ENCODE results near the gene EXOC3L1. TPM values are rescaled to one million over a fixed set of nuclear protein-coding genes. Genes with fewer than 3 reads are reported as not detected.

Gene EXOC3L1
- total and polyA plus RNA-seq, 2 of the 13 experiments (the other 11 are each of a cell fraction or from before 2014, with no cell fraction given) = 0.12 TPM; not detected in 1

DNA sequence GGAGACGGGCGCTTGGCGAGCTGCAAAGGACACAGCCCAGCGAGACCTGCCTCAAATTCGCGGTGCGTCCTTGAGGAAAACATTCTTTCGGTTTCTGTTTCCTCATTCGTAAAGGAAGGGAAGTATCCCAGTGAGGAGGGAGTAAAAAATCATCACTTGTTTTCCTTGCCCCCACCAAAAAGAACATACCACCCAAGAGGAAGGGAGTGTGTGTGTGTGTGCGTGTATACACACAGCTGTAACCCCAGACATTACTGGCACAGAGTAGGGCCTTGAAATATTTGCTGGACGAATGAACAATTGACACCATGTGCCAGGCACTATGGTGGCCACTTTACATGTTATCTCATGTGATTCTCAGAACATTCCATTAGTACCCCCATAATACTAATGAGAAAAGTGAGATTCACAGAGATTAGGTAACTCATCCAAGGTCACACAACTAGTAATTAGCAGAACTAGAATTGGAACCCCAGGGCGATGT lies 4.2 kb downstream of the EXOC3L1 start (continued):
- TF ChIP-seq, protein P1, sequence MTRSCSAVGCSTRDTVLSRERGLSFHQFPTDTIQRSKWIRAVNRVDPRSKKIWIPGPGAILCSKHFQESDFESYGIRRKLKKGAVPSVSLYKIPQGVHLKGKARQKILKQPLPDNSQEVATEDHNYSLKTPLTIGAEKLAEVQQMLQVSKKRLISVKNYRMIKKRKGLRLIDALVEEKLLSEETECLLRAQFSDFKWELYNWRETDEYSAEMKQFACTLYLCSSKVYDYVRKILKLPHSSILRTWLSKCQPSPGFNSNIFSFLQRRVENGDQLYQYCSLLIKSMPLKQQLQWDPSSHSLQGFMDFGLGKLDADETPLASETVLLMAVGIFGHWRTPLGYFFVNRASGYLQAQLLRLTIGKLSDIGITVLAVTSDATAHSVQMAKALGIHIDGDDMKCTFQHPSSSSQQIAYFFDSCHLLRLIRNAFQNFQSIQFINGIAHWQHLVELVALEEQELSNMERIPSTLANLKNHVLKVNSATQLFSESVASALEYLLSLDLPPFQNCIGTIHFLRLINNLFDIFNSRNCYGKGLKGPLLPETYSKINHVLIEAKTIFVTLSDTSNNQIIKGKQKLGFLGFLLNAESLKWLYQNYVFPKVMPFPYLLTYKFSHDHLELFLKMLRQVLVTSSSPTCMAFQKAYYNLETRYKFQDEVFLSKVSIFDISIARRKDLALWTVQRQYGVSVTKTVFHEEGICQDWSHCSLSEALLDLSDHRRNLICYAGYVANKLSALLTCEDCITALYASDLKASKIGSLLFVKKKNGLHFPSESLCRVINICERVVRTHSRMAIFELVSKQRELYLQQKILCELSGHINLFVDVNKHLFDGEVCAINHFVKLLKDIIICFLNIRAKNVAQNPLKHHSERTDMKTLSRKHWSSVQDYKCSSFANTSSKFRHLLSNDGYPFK (CRISPR knock-in tag; IDR thresholded peaks at IDR 0.05; ENCODE audit: borderline replicate concordance) = 0 out of 2 replicates have a peak, but pooled peaks have one; percentile 1
- TF ChIP-seq DNMT1 (CRISPR knock-in tag; IDR thresholded peaks at IDR 0.05) (no peak), KMT2A (CRISPR knock-in tag; IDR thresholded peaks at IDR 0.05) (no peak), JARID2 (CRISPR knock-in tag; IDR thresholded peaks at IDR 0.05; ENCODE audit: insufficient replicate concordance) (no peak), ZNF776 (CRISPR knock-in tag; IDR thresholded peaks at IDR 0.05) (peak; percentile 4; the same call in 1 of the 2 replicates), KLF13 (CRISPR knock-in tag; IDR thresholded peaks at IDR 0.05) (0 out of 2 replicates have a peak, but pooled peaks have one; percentile 6)
- TF ChIP-seq, protein P2, sequence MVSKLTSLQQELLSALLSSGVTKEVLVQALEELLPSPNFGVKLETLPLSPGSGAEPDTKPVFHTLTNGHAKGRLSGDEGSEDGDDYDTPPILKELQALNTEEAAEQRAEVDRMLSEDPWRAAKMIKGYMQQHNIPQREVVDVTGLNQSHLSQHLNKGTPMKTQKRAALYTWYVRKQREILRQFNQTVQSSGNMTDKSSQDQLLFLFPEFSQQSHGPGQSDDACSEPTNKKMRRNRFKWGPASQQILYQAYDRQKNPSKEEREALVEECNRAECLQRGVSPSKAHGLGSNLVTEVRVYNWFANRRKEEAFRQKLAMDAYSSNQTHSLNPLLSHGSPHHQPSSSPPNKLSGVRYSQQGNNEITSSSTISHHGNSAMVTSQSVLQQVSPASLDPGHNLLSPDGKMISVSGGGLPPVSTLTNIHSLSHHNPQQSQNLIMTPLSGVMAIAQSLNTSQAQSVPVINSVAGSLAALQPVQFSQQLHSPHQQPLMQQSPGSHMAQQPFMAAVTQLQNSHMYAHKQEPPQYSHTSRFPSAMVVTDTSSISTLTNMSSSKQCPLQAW (CRISPR knock-in tag; IDR thresholded peaks at IDR 0.05) = 0 out of 2 replicates have a peak, but pooled peaks have one; percentile 54
- TF ChIP-seq, protein P3, sequence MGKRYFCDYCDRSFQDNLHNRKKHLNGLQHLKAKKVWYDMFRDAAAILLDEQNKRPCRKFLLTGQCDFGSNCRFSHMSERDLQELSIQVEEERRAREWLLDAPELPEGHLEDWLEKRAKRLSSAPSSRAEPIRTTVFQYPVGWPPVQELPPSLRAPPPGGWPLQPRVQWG (CRISPR knock-in tag; IDR thresholded peaks at IDR 0.05; ENCODE audit: borderline replicate concordance, low read depth) = no peak

Measured in HepG2 (cell line).